HG03103 (cell line): ENCODE data around the gene SUMF1.
A peak's percentile ranks its signal among the peaks of the same experiment; 100 is the strongest.

Source experiments
- ATAC-seq: cut with Tn5 transposase; IDR thresholded peaks from one replicate; pipeline ENCODE4 v1.9.1; 2021; ENCODE audit warnings: low read depth; ENCODE audit not compliant: unreplicated experiment

Gene SUMF1

GRCh38 chr3:4395448-4395847, 71.6 kb downstream of the SUMF1 start:
- no peak for ATAC-seq

DNA sequence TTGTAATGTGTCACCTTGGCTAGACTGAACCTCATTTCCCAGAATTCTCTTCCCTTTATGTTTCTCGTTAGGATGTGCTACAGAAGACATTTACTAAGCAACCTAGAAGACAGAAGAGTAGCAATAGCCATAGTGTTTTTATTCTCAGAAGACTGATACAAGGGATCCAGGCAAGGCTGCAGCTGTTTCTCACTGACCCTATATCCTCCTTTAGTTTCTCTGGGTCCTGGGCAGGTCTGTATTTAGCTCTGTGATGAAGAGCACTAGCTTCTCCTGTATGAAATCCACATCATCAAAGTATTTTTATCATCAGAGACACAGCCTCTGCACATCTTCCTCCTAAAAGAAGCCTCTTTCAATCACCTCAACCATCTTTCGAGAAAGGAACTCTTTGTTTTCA, 72.5 kb downstream of the SUMF1 start:
- no peak for ATAC-seq

DNA sequence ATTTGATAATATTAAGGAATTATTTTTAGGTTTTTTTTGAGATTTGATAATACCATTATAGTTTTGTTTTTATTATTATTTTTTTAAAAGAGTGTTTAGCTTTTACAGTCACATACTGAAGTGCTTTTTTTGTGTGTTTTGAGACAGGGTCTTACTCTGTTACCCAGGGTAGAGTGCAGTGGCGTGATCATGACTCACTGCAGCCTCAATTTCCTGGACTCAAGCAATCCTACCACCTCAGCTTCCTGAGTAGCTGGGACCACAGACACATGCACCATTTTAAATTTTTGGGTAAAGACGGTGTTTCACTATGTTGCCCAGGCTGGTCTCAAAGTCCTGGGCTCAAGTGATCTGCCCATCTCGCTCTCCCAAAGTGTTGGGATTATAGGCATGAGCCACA, 73.0 kb downstream of the SUMF1 start:
- no peak for ATAC-seq

DNA sequence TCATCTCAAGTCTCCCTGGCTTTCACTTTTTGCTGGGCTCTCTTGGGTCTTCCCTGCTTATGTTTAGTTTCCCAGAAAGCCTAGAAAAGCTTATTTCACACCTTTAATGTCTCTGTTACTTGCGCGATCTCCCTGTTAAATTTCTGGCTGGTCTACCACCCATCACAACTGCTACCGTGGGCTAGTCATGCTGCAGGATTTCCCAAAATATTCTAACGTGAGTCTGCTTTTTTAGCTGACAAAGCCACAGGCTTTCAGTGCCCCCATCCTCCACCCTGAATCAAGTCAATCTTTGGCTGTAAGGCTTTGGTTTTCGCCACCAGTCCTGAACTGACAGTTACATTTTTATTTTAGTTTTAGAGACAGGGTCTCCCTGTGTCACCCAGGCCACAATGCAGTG, 74.1 kb downstream of the SUMF1 start:
- ATAC-seq = no peak

DNA sequence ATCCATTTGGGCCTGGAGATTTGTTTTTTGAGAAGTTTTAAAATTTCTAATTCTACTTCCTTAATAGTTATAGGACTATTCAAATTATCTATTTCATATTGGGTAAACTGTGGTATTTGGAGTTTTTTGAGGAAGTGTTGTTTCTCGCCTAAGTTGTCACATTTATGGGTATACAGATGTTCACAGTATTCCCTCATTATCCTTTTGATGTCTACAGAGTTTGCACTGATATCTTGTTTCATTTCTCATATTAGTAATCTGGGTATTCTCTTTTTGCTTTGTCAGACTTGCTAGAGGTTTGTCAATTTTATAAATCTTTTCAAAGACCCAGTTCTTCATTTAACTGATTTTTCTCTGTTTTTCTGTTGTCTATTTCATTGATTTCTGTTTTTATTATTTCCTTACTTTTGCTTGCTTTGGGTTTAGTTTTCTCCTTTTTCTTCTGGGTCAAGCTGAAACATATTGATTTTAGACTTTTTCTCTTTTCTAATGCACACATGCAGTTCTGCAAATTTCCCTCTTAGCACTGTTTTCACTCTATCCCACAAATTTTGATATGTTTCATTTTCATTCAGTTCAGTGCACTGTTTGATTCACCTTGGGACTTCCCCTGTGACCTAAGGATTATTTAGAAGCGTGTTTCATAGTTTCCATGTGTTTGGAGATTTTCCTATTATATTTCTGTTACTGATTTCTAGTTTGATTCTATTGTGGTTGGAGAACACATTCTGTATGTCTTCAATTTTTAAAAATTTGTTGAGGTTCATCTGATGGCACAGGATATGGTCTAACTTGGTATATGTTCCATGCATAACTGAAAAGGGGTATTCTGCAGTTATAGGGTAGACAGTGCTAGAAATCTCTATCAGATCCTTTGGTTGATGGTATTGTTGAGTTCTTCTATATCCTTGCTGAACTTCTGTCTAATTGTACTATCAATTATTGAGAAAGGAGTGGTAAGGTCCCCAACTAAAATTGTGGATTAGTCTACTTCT, 79.6 kb downstream of the SUMF1 start:
- peak; percentile 78 for ATAC-seq

DNA sequence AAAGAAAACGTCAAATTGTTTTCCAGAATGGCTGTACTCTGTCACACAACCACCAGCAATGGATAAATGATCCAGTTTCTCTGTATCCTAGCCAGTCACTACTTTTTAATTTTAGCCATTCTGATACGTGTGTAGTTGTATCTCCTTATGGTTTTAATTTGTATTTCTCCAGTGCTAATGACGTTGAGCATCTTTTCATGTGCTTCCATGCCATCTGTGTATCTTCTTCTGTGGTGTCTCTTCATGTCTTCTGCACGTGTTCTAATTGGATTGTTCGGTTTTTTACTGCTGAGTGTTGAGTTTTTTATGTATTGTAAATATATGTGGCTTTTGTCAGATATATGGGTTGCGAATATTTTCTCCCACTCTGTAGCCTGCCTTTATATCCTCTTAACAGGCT, 81.9 kb downstream of the SUMF1 start:
- ATAC-seq = no peak

GRCh38 chr3:4380013-4380412, 87.1 kb downstream of the SUMF1 start:
- ATAC-seq = no peak

GRCh38 chr3:4376499-4376898, 90.6 kb downstream of the SUMF1 start:
- ATAC-seq = no peak

DNA sequence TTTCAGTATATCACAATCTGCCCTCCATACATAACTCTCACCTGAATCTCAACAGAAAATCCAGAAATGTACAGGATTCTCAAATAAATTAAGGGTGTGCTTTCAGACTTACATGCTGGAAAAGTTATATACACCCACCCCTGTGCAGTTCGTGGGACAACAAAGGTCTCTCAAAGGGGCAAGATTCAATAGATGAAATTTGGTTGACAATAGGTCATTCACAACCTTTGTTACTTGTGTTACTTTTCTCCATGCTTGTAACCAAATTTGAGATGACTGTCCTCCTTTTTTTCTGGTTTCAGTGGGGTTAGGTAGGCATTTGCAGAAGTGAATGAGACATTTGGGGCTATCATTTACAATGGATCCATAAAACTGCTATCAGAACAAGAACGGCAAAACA, 91.2 kb downstream of the SUMF1 start:
- ATAC-seq = no peak

GRCh38 chr3:4373669-4374068, 93.4 kb downstream of the SUMF1 start:
- ATAC-seq = no peak

GRCh38 chr3:4362523-4362922, 104.5 kb downstream of the SUMF1 start:
- ATAC-seq = no peak

DNA sequence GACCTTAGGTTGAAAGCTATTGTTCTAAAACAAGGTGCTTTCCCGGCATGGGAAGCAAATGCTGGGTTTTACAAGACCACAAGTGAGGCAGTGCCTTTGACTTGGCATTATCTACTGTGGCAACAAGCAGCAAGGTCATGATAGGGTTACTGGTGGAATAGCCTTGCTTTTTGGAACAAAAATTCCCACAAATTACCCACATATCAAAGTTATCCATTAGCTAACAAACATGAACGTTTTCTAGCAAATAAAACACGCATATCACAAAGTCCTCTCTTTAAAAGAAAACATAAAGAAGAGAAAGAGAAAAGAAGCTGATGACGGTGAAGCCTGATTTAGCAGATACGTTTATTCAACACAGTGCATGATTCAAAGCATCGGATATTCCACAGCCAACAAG, 106.3 kb downstream of the SUMF1 start:
- ATAC-seq = no peak

GRCh38 chr3:4359805-4360502, 107.1 kb downstream of the SUMF1 start:
- no peak for ATAC-seq

GRCh38 chr3:4358273-4358672, 108.8 kb downstream of the SUMF1 start:
- ATAC-seq = no peak

DNA sequence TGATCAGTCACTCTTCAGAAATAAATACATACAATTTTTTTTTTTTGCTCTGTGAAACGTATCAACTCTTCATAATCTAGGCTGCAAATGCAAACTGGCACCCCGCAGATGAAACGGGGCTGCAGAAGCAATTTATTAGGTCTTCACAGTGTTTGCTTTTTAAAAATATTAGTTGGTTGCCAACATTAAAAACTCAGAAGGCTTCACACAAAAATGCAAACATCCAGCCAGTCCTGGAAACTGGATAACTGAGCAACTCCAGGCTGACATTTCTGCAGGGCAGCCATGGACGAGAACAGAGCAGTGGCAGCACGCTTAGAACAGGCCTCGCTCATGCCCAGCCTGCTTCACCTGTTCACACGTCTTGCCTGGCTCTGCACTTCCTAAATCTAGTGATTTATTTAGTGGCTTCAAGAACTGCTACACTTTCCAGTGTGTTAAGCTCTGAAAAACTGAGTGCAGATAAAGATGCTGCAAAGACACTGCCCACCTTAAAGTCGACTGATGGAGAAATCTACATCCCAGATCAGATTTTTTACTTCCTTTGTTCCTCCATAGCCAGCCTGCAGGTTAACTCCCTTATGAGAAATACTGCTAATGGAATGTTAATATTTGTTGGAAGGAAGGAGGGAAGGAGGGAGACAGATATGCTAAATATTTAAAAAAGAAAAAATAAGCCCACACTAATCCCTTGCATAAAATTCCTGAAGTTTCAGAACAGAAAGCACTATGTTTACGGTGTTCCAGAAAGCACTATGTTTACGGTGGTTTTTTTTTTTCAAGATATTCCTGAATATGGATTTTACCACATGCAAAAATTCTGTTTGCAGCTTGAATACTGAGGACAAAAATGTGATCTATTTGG, 110.3 kb downstream of the SUMF1 start:
- ATAC-seq = no peak

DNA sequence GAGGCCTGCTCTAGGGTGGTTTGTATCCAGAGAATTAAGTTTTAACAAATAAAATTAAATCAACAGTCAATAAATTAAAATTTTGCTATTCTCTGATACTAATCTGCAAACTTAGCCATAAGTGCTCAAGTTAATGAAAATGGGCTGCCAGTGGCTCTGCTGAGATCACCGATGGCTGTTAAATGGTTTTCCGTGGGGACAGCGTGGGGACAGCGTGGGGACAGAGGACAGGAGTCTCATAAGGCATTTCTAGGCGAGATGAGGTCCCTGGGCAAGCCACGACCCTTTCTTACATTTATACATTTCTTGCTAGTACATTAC, 110.9 kb downstream of the SUMF1 start:
- no peak for ATAC-seq

- no peak for ATAC-seq
These were observed 111.5 kb downstream of the SUMF1 start for GRCh38 chr3:4355401-4356219.

GRCh38 chr3:4351872-4352271, 115.2 kb downstream of the SUMF1 start:
- no peak for ATAC-seq

GRCh38 chr3:4351164-4351855, 115.8 kb downstream of the SUMF1 start:
- ATAC-seq = peak; percentile 38

GRCh38 chr3:4350789-4351163, 116.3 kb downstream of the SUMF1 start:
- peak; percentile 61 for ATAC-seq
